GM23248 (cell line): ENCODE results near the gene AQP12A. TPM values are rescaled to one million over a fixed set of nuclear protein-coding genes. Genes with fewer than 3 reads are reported as not detected.
A peak's percentile ranks its signal among the peaks of the same experiment; 100 is the strongest.

Experiments
- DNase-seq: peaks from one replicate; pipeline ENCODE4 v3.0.0-alpha.2; 2015
- H2AFZ ChIP-seq: fragments of 200-600 bp; sonication (generic); 2 replicates; pipeline ENCODE4 v1.6.1; 2016; ENCODE audit warnings: antibody characterized with exemption
- H3F3A ChIP-seq: fragments of 200-600 bp; sonication (generic); 2 replicates; pipeline ENCODE4 v1.6.1; 2016; ENCODE audit warnings: mild to moderate bottlenecking, antibody characterized with exemption, mixed run types; ENCODE audit not compliant: insufficient read depth
- H3K27ac ChIP-seq: fragments of 200-600 bp; sonication (generic); 2 replicates; pipeline ENCODE4 v1.5.1; 2016; ENCODE audit warnings: mild to moderate bottlenecking
- H3K27me3 ChIP-seq: fragments of 200-600 bp; sonication (generic); replicated peaks from 2 replicates; pipeline ENCODE4 v1.6.1; 2016; ENCODE audit warnings: mild to moderate bottlenecking; ENCODE audit not compliant: insufficient read depth
- H3K36me3 ChIP-seq: fragments of 200-600 bp; sonication (generic); 2 replicates; pipeline ENCODE4 v1.6.1; 2016; ENCODE audit warnings: low read depth, mild to moderate bottlenecking
- H3K4me1 ChIP-seq: fragments of 200-600 bp; sonication (generic); 2 replicates; pipeline ENCODE4 v1.6.1; 2016; ENCODE audit warnings: mild to moderate bottlenecking; ENCODE audit not compliant: insufficient read depth
- H3K4me2 ChIP-seq: fragments of 200-600 bp; sonication (generic); one replicate; pipeline ENCODE4 v1.6.1; 2016; ENCODE audit warnings: mild to moderate bottlenecking; ENCODE audit not compliant: unreplicated experiment
- H3K4me3 ChIP-seq: fragments of 200-600 bp; sonication (generic); 2 replicates; pipeline ENCODE4 v1.5.1; 2016; ENCODE audit warnings: mild to moderate bottlenecking
- H3K79me2 ChIP-seq: fragments of 200-600 bp; sonication (generic); 2 replicates; pipeline ENCODE4 v1.6.1; 2016; ENCODE audit warnings: mild to moderate bottlenecking; ENCODE audit not compliant: insufficient read depth
- H3K9ac ChIP-seq: fragments of 200-600 bp; sonication (generic); 2 replicates; pipeline ENCODE4 v1.6.1; 2016; ENCODE audit warnings: mild to moderate bottlenecking
- H3K9me2 ChIP-seq: fragments of 200-600 bp; sonication (generic); 2 replicates; pipeline ENCODE4 v1.6.1; 2016; ENCODE audit warnings: mixed run types, mild to moderate bottlenecking, moderate library complexity; ENCODE audit not compliant: insufficient read depth
- H3K9me3 ChIP-seq: fragments of 200-600 bp; sonication (generic); one replicate; pipeline ENCODE4 v1.6.1; 2017; ENCODE audit warnings: low read depth
- H4K20me1 ChIP-seq: fragments of 200-600 bp; sonication (generic); 2 replicates; pipeline ENCODE4 v1.6.0; 2016; ENCODE audit not compliant: insufficient read depth
- EZH2 ChIP-seq: fragments of 200-600 bp; sonication (generic); IDR thresholded peaks from 2 replicates; pipeline ENCODE4 v1.6.1; 2018; ENCODE audit warnings: antibody characterized with exemption, mild to moderate bottlenecking; ENCODE audit not compliant: insufficient read depth, poor library complexity, severe bottlenecking
- EZH2phosphoT487 ChIP-seq: fragments of 200-600 bp; sonication (generic); IDR thresholded peaks from 2 replicates; pipeline ENCODE4 v1.6.1; 2018; ENCODE audit warnings: antibody characterized with exemption, moderate library complexity, mild to moderate bottlenecking, low read depth; ENCODE audit not compliant: insufficient read depth
- WGBS, 2 experiments: methylation state at CpG; one replicate each; pipeline ENCODE4 v1.1.6; 2015 to 2017; ENCODE audit warnings: low lambda C conversion rate in 2 of 2, low coverage in 1 of 2; ENCODE audit errors: missing lambda C conversion rate in 2 of 2; 5-methylcytosine and 5-hydroxymethylcytosine counted together
- in situ Hi-C: fragments of 300-500 bp; cut with MboI; formaldehyde crosslinking; loops from 2 replicates; pipeline ENCODE4 v1.15.0; 2020
- polyA plus RNA-seq: library from polyadenylated mRNA; unstranded; fragments of >200 nt; fragmentation: Nextera tagmentation; extraction: Ambion mirVana; gene quantifications from 2 replicates; pipeline ENCODE4 v1.2.1, GENCODE V29; 2016
- total RNA-seq: library from RNA; depleted of rRNA; stranded (reverse); fragments of >200 nt; shearing (Covaris generic); gene quantifications from 2 replicates; pipeline ENCODE4 v1.2.3, GENCODE V29; 2014

Gene AQP12A
- total and polyA plus RNA-seq, 2 experiments from 2014 or later, result not detected

DNA sequence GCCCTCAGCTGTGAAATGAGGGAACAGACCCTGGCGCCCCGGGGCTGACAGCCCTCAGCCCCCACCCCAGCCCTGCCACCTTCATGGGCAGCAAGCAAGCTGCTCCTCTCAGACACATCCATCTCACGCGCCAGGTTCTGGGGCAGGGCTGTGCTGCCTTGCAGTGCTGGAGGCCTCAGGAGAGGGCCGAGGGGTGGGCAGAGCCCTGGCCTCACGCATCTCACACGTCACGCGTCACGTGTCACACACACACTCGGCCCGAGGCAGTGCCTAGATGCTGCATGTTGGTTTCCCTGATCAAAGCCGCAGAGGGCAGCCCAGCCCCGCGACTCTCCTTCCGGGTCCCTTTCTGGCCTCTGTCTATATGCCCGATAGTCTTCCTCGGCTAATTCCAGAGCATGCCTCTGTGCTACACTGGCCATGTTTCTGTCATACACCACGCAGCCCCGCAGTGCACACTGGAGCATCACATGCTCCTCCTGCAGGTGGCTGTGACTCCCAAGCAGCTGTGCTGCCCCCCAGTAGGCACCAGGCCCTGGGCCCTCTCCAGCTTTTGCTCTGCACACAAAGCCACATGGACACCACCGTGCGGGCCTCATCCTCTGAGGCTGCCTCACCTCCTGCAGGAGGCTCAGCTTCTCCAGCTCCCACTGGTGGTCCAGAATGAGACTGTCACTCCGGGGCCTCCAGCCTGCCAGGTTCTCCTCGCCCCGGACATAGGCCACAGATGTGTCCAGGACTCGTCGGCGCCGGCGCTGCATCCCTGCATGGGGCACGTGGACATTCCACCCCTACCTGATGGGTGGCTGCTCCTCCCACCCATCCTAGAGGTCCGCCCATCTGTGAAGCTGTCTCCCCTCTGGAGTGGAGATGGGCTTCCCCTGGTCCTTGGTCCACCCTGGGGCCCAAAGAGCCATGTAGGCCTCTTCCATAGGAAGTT is 31.4 kb downstream of the AQP12A start:
- no peaks in the 10 kb centered on the region for H3K9me2 ChIP-seq
- DNase-seq, result peak; percentile 15
- H3K27ac ChIP-seq, result no peak overlapping the region
- H3K79me2 ChIP-seq, result no peaks in the 10 kb centered on the region
- no peaks in the 10 kb centered on the region for H3F3A ChIP-seq
- in situ Hi-C loops, result no loop called here
- no peaks in the 10 kb centered on the region for H4K20me1 ChIP-seq
- H2AFZ ChIP-seq, result no peak overlapping the region
- no peak overlapping the region for H3K4me3 ChIP-seq
- no peak overlapping the region for H3K4me2 ChIP-seq
- H3K27me3 ChIP-seq, result no peaks in the 10 kb centered on the region
- no peaks in the 10 kb centered on the region for H3K4me1 ChIP-seq
- H3K36me3 ChIP-seq, result no peaks in the 10 kb centered on the region
- WGBS, 2 experiments, result 64 to 71% methylated on average over 28 to 32 of the region's 32 CpGs
- H3K9ac ChIP-seq, result no peak overlapping the region
- TF ChIP-seq EZH2 (no peak), EZH2phosphoT487 (no peak)
- H3K9me3 ChIP-seq, result no peaks in the 10 kb centered on the region

GRCh38 chr2:240723851-240724250 is 32.2 kb downstream of the AQP12A start:
- H3K9ac ChIP-seq, result no peak overlapping the region
- no peak overlapping the region for H3K4me3 ChIP-seq
- no peaks in the 10 kb centered on the region for H4K20me1 ChIP-seq
- no peaks in the 10 kb centered on the region for H3F3A ChIP-seq
- no peaks in the 10 kb centered on the region for H3K79me2 ChIP-seq
- no peak for TF ChIP-seq EZH2phosphoT487
- no peak for TF ChIP-seq EZH2
- H3K4me1 ChIP-seq, result no peaks in the 10 kb centered on the region
- 73 to 76% methylated on average over 9 of the region's 9 CpGs for WGBS, 2 experiments
- no peak overlapping the region for H3K4me2 ChIP-seq
- no peaks in the 10 kb centered on the region for H3K9me3 ChIP-seq
- H3K9me2 ChIP-seq, result no peaks in the 10 kb centered on the region
- in situ Hi-C loops, result no loop called here
- H3K27me3 ChIP-seq, result no peaks in the 10 kb centered on the region
- no peak overlapping the region for H2AFZ ChIP-seq
- H3K36me3 ChIP-seq, result no peaks in the 10 kb centered on the region
- no peak for DNase-seq
- H3K27ac ChIP-seq, result no peak overlapping the region

DNA sequence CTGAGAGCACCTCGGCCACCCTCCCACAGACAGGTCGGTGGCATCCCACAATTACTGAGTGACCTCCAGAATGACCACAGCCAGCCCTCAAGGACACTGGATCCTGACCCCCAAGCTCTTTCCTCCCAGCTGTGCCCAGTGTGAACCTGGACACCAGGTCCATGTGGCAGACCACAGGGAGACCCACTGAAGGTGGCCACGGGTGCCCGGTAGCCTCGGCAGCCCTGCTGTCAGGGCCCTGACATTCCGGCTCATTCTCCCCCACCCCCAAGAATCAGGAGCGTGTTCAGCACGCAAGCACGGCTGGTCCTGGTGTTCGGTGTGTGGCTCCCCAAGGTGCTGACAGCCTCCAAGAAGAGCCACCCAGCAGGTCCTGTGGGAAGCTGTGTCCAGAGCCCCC is 32.8 kb downstream of the AQP12A start:
- no peak overlapping the region for H3K4me3 ChIP-seq
- H3K9ac ChIP-seq, result no peak overlapping the region
- in situ Hi-C loops, result no loop called here
- H3K9me2 ChIP-seq, result no peaks in the 10 kb centered on the region
- no peak for DNase-seq
- no peaks in the 10 kb centered on the region for H3K9me3 ChIP-seq
- H3K27me3 ChIP-seq, result no peaks in the 10 kb centered on the region
- 53 to 55% methylated on average over 10 of the region's 10 CpGs for whole genome bisulfite sequencing, 2 experiments
- no peaks in the 10 kb centered on the region for H3K36me3 ChIP-seq
- no peaks in the 10 kb centered on the region for H3K79me2 ChIP-seq
- H2AFZ ChIP-seq, result no peak overlapping the region
- H3F3A ChIP-seq, result no peaks in the 10 kb centered on the region
- no peaks in the 10 kb centered on the region for H4K20me1 ChIP-seq
- H3K4me2 ChIP-seq, result no peak overlapping the region
- H3K4me1 ChIP-seq, result no peaks in the 10 kb centered on the region
- TF ChIP-seq EZH2, result no peak
- no peak overlapping the region for H3K27ac ChIP-seq

GRCh38 chr2:240725266-240725665 is 33.6 kb downstream of the AQP12A start:
- H3K4me3 ChIP-seq, result no peak overlapping the region
- H3K4me1 ChIP-seq, result no peaks in the 10 kb centered on the region
- H2AFZ ChIP-seq, result no peak overlapping the region
- H3K27ac ChIP-seq, result no peak overlapping the region
- DNase-seq, result no peak
- in situ Hi-C loops, result no loop called here
- H4K20me1 ChIP-seq, result no peaks in the 10 kb centered on the region
- WGBS, 2 experiments, result 60 to 70% methylated on average over 12 of the region's 12 CpGs
- no peaks in the 10 kb centered on the region for H3F3A ChIP-seq
- H3K27me3 ChIP-seq, result no peaks in the 10 kb centered on the region
- H3K9me3 ChIP-seq, result no peaks in the 10 kb centered on the region
- H3K36me3 ChIP-seq, result no peaks in the 10 kb centered on the region
- no peak overlapping the region for H3K9ac ChIP-seq
- H3K4me2 ChIP-seq, result no peak overlapping the region
- no peaks in the 10 kb centered on the region for H3K79me2 ChIP-seq
- TF ChIP-seq EZH2phosphoT487 (no peak), EZH2 (no peak)
- H3K9me2 ChIP-seq, result no peaks in the 10 kb centered on the region
